Measurements from ENCODE around the gene ASPG.

DNA sequence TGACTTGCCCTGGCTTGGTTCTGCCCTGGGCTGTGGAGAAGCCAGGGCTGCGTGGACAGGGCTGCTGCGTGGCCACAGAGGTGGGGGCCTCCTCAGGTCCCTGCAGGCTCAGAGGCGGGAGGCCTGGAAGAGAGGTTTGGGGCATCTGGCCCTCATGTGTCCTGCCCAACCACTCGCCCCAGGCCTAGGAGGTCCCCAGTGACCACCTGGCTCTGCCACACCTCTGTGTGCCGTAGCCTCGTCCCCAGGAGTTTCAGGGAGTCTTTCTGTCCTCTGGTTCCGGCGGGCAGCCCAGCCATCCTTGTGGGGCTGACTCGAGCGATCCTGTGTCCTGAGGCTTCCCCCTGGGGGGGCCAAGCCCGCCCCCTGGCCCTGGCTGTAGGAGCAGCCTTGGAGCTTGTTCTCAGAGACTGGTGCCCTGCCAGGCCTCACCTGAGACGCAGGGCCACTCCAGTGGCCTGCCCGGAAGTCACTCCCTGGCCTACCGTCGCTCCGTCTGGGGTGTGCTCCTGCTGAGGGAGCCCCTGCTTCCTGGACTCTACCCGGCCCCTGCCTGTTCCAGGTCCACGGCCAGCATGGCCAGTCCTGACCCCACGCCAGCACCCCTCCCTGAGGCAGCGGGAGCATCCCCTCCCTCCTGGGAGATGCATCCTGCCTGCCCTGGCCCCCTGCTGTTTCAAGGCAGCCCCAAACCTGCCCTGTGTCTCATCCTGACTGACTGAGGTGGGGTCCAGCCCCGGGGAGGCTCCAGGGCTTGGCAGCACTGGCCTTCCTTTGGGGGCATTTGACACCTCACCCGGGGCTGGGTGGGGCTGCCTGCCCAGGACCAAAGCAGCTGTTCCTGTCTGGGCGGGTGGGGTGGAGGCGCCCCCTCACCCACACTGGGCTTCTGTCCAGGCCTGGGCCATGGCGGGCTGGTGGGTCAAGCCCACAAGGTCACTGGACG lies 13.9 kb downstream of the ASPG start:
- TF ChIP-seq, protein P1, sequence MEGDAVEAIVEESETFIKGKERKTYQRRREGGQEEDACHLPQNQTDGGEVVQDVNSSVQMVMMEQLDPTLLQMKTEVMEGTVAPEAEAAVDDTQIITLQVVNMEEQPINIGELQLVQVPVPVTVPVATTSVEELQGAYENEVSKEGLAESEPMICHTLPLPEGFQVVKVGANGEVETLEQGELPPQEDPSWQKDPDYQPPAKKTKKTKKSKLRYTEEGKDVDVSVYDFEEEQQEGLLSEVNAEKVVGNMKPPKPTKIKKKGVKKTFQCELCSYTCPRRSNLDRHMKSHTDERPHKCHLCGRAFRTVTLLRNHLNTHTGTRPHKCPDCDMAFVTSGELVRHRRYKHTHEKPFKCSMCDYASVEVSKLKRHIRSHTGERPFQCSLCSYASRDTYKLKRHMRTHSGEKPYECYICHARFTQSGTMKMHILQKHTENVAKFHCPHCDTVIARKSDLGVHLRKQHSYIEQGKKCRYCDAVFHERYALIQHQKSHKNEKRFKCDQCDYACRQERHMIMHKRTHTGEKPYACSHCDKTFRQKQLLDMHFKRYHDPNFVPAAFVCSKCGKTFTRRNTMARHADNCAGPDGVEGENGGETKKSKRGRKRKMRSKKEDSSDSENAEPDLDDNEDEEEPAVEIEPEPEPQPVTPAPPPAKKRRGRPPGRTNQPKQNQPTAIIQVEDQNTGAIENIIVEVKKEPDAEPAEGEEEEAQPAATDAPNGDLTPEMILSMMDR (IDR thresholded peaks at IDR 0.05): no peak
- no peak for TF ChIP-seq POLR2A (IDR thresholded peaks at IDR 0.05)
- no peak for TF ChIP-seq POLR2AphosphoS5 (IDR thresholded peaks at IDR 0.05)

Measured in upper lobe of left lung (tissue), 4 donors.